HEK293T (cell line): ENCODE measurements around the gene PDE4B.

Experiments used
- ARNT ChIP-seq: fragments of 450-650 bp; IDR thresholded peaks from 2 replicates; pipeline ENCODE4 v1.6.1; 2017; ENCODE audit warnings: mild to moderate bottlenecking
- BHLHE40 ChIP-seq: fragments of 450-650 bp; IDR thresholded peaks from 2 replicates; pipeline ENCODE4 v1.6.1; 2016; ENCODE audit warnings: mild to moderate bottlenecking, moderate library complexity, borderline replicate concordance
- ELF4 ChIP-seq: fragments of 450-650 bp; IDR thresholded peaks from 2 replicates; pipeline ENCODE4 v1.6.1; 2017; ENCODE audit warnings: antibody characterized with exemption
- FOXK2 ChIP-seq: fragments of 450-650 bp; IDR thresholded peaks from 2 replicates; pipeline ENCODE4 v1.6.1; 2016; ENCODE audit warnings: mild to moderate bottlenecking
- NFRKB ChIP-seq: fragments of 450-650 bp; IDR thresholded peaks from 2 replicates; pipeline ENCODE4 v1.6.1; 2016; ENCODE audit warnings: mild to moderate bottlenecking, moderate library complexity
- PKNOX1 ChIP-seq: fragments of 450-650 bp; IDR thresholded peaks from 2 replicates; pipeline ENCODE4 v1.6.1; 2016
- SUZ12 ChIP-seq: fragments of 450-650 bp; IDR thresholded peaks from 2 replicates; pipeline ENCODE4 v1.6.1; 2016; ENCODE audit warnings: mild to moderate bottlenecking
- TARDBP ChIP-seq: fragments of 450-650 bp; IDR thresholded peaks from 2 replicates; pipeline ENCODE4 v1.6.1; 2016
- ZNF384 ChIP-seq: fragments of 450-650 bp; IDR thresholded peaks from 2 replicates; pipeline ENCODE4 v1.6.1; 2016

- no peak for TF ChIP-seq PKNOX1
- no peak for TF ChIP-seq NFRKB
- TF ChIP-seq BHLHE40, result no peak
- no peak for TF ChIP-seq FOXK2
- no peak for TF ChIP-seq ZNF384
- TF ChIP-seq TARDBP, result no peak
- no peak for TF ChIP-seq SUZ12
- no peak for TF ChIP-seq ELF4
- TF ChIP-seq ARNT, result no peak
These were observed 52.3 kb downstream of the PDE4B start for GRCh38 chr1:65844821-65845534.
